HCT116 (cell line): ENCODE results near the gene SORL1-AS1.

Experiments used
- ATAC-seq: fragments of 200-7000 bp; cut with Tn5 transposase; 2 replicates; pipeline ENCODE4 v1.9.1; 2020; ENCODE audit warnings: mild to moderate bottlenecking, moderate library complexity
- BruUV-seq: library from RNA; stranded (reverse); fragments of 400-500 nt; replicated peaks from 2 replicates; lab custom pipeline; 2021; lab: Mats Ljungman, UMichigan
- CTCF ChIA-PET: fragments of 300-600 bp; sonication (Branson Sonifier 250); formaldehyde crosslinking; loops from one replicate; lab custom pipeline; 2021; ENCODE audit warnings: antibody characterized with exemption; lab: Charles Lee
- POLR2A ChIA-PET: fragments of 300-600, 350-600 bp; sonication (Branson Sonifier 250); formaldehyde crosslinking; loops from one replicate; lab custom pipeline; 2021; ENCODE audit warnings: antibody characterized with exemption; lab: Charles Lee
- RAD21 ChIA-PET, 2 experiments: fragments of 300-600 bp; sonication (Branson Sonifier 250); formaldehyde crosslinking; loops; one replicate each; lab custom pipeline; 2023; ENCODE audit warnings: low total read pairs in 2 of 2; ENCODE audit not compliant: uncharacterized antibody in 2 of 2, unreplicated experiment in 2 of 2, low non-redundant PET in 1 of 2; lab: Charles Lee
- DNase-seq: peaks from one replicate; pipeline ENCODE4 v3.0.0-alpha.2; 2010; ENCODE audit warnings: low read depth, low spot score
- H2AFZ ChIP-seq: fragments of 200-600 bp; shearing (Covaris generic), sonication (generic); 2 replicates; pipeline ENCODE4 v1.6.1; 2017; ENCODE audit warnings: low read depth, mixed run types, mixed read lengths, antibody characterized with exemption, low read length; ENCODE audit not compliant: poor library complexity, severe bottlenecking
- H3K27ac ChIP-seq: 2 replicates; pipeline ENCODE4 v1.5.1; 2012; ENCODE audit warnings: low read depth, low read length
- H3K27me3 ChIP-seq: fragments of 200-600 bp; sonication (generic); 2 replicates; pipeline ENCODE4 v1.6.1; 2016; ENCODE audit warnings: mixed run types, low read length, mixed read lengths; ENCODE audit not compliant: insufficient read depth
- H3K36me3 ChIP-seq, 2 experiments: fragments of 200-500 bp in 1 of 2; fragments of 200-600 bp in 1 of 2; sonication (Bioruptor generic) in 1 of 2; sonication (generic) in 1 of 2; 2 replicates each; pipeline versions ENCODE4 v1.5.1 to v1.6.1; 2014 to 2016; ENCODE audit warnings: low read length in 2 of 2, inconsistent platforms in 1 of 2, mixed read lengths in 1 of 2, mixed run types in 1 of 2; ENCODE audit not compliant: insufficient read depth in 2 of 2, control insufficient read depth in 1 of 2
- H3K4me1 ChIP-seq, 2 experiments: fragments of 200-600 bp in 1 of 2; sonication (generic) in 1 of 2; 2 replicates each; pipeline versions ENCODE4 v1.5.1 to v1.6.1; 2012 to 2017; ENCODE audit warnings: low read length in 2 of 2, inconsistent platforms in 1 of 2, mild to moderate bottlenecking in 1 of 2, mixed read lengths in 1 of 2, mixed run types in 1 of 2, moderate library complexity in 1 of 2; ENCODE audit not compliant: insufficient read depth in 2 of 2, control insufficient read depth in 1 of 2
- H3K4me2 ChIP-seq: fragments of 200-600 bp; sonication (generic); 2 replicates; pipeline ENCODE4 v1.6.1; 2017; ENCODE audit warnings: mixed run types, low read length, mixed read lengths
- H3K4me3 ChIP-seq, 2 experiments: fragments of 200-600 bp in 1 of 2; sonication (generic) in 1 of 2; replicated peaks in 1 of 2; 2 replicates each; pipeline ENCODE4 v1.5.1; 2011 to 2016; ENCODE audit warnings: low read length in 2 of 2, control low read depth in 1 of 2, low read depth in 1 of 2, mild to moderate bottlenecking in 1 of 2, mixed read lengths in 1 of 2, mixed run types in 1 of 2
- H3K79me2 ChIP-seq: fragments of 200-600 bp; sonication (generic); 2 replicates; pipeline ENCODE4 v1.6.1; 2017; ENCODE audit warnings: mild to moderate bottlenecking, mixed run types, low read length, moderate library complexity, mixed read lengths; ENCODE audit not compliant: insufficient read depth
- H3K9ac ChIP-seq: fragments of 200-600 bp; sonication (generic); 2 replicates; pipeline ENCODE4 v1.6.1; 2016; ENCODE audit warnings: low read length, mixed read lengths
- H3K9me2 ChIP-seq: fragments of 200-600 bp; sonication (generic), shearing (Covaris generic); 2 replicates; pipeline ENCODE4 v1.6.1; 2017; ENCODE audit warnings: mixed run types, mild to moderate bottlenecking, moderate library complexity; ENCODE audit not compliant: insufficient read depth
- H3K9me3 ChIP-seq, 2 experiments: fragments of 200-500 bp in 1 of 2; fragments of 200-600 bp in 1 of 2; sonication (Bioruptor generic) in 1 of 2; sonication (generic) in 1 of 2; 2 replicates each; pipeline ENCODE4 v1.6.1; 2014 to 2017; ENCODE audit warnings: low read length in 2 of 2, mixed read lengths in 2 of 2, inconsistent platforms in 1 of 2, low read depth in 1 of 2, mild to moderate bottlenecking in 1 of 2, mixed run types in 1 of 2, moderate library complexity in 1 of 2; ENCODE audit not compliant: control insufficient read depth in 1 of 2, insufficient read depth in 1 of 2
- H4K20me1 ChIP-seq: fragments of 200-600 bp; sonication (generic), shearing (Covaris generic); 2 replicates; pipeline ENCODE4 v1.6.1; 2017; ENCODE audit warnings: mixed run types, mild to moderate bottlenecking, moderate library complexity; ENCODE audit not compliant: insufficient read depth
- ATF3 ChIP-seq: IDR thresholded peaks from 2 replicates; pipeline ENCODE4 v1.6.1; 2012
- CTCF ChIP-seq, 3 experiments: fragments of 200-600 bp in 1 of 3; sonication (generic) in 1 of 3; IDR thresholded peaks in 2 of 3; conservative IDR thresholded peaks in 1 of 3; 2 replicates each; pipeline ENCODE4 v1.5.1; 2012 to 2017; ENCODE audit warnings: low read depth in 2 of 3, low read length in 2 of 3, antibody characterized with exemption in 1 of 3, borderline replicate concordance in 1 of 3, control low read depth in 1 of 3, mild to moderate bottlenecking in 1 of 3, mixed read lengths in 1 of 3, mixed run types in 1 of 3, moderate library complexity in 1 of 3; ENCODE audit not compliant: insufficient read depth in 1 of 3
- EGR1 ChIP-seq: IDR thresholded peaks from 2 replicates; pipeline ENCODE4 v1.6.1; 2012; ENCODE audit warnings: low read depth
- EZH2phosphoT487 ChIP-seq: fragments of 200-600 bp; IDR thresholded peaks from 2 replicates; pipeline ENCODE4 v1.6.1; 2018; ENCODE audit warnings: antibody characterized with exemption, borderline replicate concordance
- JUND ChIP-seq: IDR thresholded peaks from 2 replicates; pipeline ENCODE4 v1.6.1; 2012
- MAX ChIP-seq: IDR thresholded peaks from 2 replicates; pipeline ENCODE4 v1.6.1; 2012
- POLR2AphosphoS5 ChIP-seq: IDR thresholded peaks from 2 replicates; pipeline ENCODE4 v1.6.1; 2011; ENCODE audit warnings: mild to moderate bottlenecking, low read depth, low read length, moderate library complexity
- REST ChIP-seq: IDR thresholded peaks from 2 replicates; pipeline ENCODE4 v1.6.1; 2012; ENCODE audit warnings: low read depth
- SP1 ChIP-seq: IDR thresholded peaks from 2 replicates; pipeline ENCODE4 v1.6.1; 2012; ENCODE audit warnings: low read depth
- SRF ChIP-seq: IDR thresholded peaks from 2 replicates; pipeline ENCODE4 v1.6.1; 2012; ENCODE audit warnings: low read depth
- TCF7L2 ChIP-seq: IDR thresholded peaks from 2 replicates; pipeline ENCODE4 v1.7.0; 2011; ENCODE audit warnings: borderline replicate concordance, inconsistent platforms; ENCODE audit not compliant: insufficient read depth, insufficient read length; ENCODE audit errors: extremely low read depth
- ZBTB33 ChIP-seq: IDR thresholded peaks from 2 replicates; pipeline ENCODE4 v1.6.1; 2011; ENCODE audit warnings: mild to moderate bottlenecking, low read length, moderate library complexity; ENCODE audit not compliant: insufficient replicate concordance; ENCODE audit errors: extremely low read depth
- ZNF274 ChIP-seq: fragments of 200-500 bp; sonication (Bioruptor generic); IDR thresholded peaks from 2 replicates; pipeline ENCODE4 v1.6.1; 2014; ENCODE audit warnings: mild to moderate bottlenecking, low read depth, low read length, inconsistent platforms
- intact Hi-C: fragments of 100-400 bp; cut with micrococcal nuclease; formaldehyde crosslinking; loops from 2 replicates; pipeline ENCODE4 v1.10.0; 2022

The SORL1-AS1 gene

GRCh38 chr11:121415856-121416255 lies 36.9 kb downstream of the SORL1-AS1 start:
- Histone ChIP-seq H3K9me3 (no peaks in the 10 kb centered on the region), H3K4me2 (no peak overlapping the region), H3K27me3 (no peaks in the 10 kb centered on the region), H3K36me3 (no peaks in the 10 kb centered on the region), H3K9ac (no peak overlapping the region), H3K79me2 (no peaks in the 10 kb centered on the region), H4K20me1 (no peaks in the 10 kb centered on the region), H3K4me3 (no peak overlapping the region), H2AFZ (no peak overlapping the region), H3K9me2 (no peaks in the 10 kb centered on the region), H3K27ac (no peak overlapping the region), H3K4me1 (peaks cover 7 to 8% of the 10 kb centered on the region in 2 experiments; a peak in 3 of 4 replicates)
- no peak for ATAC-seq
- ChIA-PET CTCF (no interaction called here), POLR2A (no interaction called here), RAD21 (no interaction called here)
- intact Hi-C loops: no loop called here
- TF ChIP-seq EGR1 (no peak), EZH2phosphoT487 (no peak), ZNF274 (no peak), CTCF (IDR thresholded peaks at IDR 0.05 in 2 of 3, conservative IDR thresholded peaks at IDR 0.05 in 1 of 3; ENCODE audit: borderline replicate concordance in 1 of 3, insufficient read depth in 1 of 3, low read depth in 2 of 3, low read length in 2 of 3) (no peak), ATF3 (no peak), ZBTB33 (no peak), MAX (no peak), JUND (no peak), REST (no peak), POLR2AphosphoS5 (no peak), SRF (no peak), SP1 (no peak), TCF7L2 (no peak)
- DNase-seq: no peak
- no TSS peak for BruUV-seq
